A549 treated with DMSO at 1 μM for 4 hours (cell line): ENCODE measurements around the gene HTD2. TPM values are rescaled to one million over a fixed set of nuclear protein-coding genes. Genes with fewer than 3 reads are reported as not detected.

ENCODE experiments used
- total RNA-seq: library from RNA; stranded (reverse); fragments of 200-300 nt; extraction: Qiagen RNA extraction; gene quantifications from 5 replicates; pipeline ENCODE4 v1.2.3, GENCODE V29; 2022; ENCODE audit warnings: low read depth

Gene HTD2
- total RNA-seq = 6.2 to 8.9 TPM (median 6.6 TPM) in 5 replicates

DNA sequence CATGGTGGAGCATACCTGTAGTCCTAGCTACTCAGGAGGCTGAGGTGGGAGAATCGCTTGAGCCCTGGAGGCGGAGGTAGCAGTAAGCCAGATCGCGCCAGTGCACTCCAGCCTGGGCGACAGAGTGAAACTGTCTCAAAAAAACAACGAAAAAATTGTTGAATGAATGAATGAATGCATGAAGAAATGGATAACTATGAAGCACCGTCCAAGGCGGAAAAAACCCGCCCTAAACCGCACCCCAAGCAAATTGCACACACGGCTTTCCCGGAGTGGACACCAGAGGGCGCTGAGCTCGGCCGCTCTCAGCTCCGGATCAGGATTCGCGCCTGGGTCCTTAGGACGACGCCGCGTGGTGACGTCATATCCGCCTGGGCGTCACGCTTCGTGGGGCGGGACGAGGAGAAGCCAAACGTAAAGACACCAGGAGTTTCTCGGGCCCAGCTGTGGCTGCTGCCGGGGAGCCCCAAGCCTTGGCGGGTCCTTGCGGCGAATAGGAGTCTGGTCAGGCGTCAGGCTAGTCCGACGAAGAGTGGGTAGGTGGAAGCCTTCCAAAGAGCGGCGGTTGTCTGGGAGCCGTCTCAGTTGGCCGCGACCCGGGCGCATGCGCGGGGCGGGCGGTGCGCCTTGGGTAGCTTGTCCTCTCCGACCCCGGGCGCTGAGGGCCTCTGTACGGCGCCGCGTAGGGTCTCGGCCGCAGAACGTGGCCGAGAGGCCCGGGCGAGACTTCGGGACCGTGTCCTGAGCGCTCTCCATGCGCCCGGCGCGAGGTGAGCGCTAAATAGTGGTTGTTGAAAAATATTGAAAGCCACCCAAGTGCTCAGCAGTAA lies at the start of gene HTD2, which contains the start of gene RPP14:
HTD2 (plus strand) TSS at position 639 of the 830 bp plus-strand sequence. CDS start 11,094 bp downstream, outside the sequence.
RPP14 (plus strand) TSS at position 364 of the 830 bp plus-strand sequence. CDS start 4,085 bp downstream, outside the sequence.

DNA sequence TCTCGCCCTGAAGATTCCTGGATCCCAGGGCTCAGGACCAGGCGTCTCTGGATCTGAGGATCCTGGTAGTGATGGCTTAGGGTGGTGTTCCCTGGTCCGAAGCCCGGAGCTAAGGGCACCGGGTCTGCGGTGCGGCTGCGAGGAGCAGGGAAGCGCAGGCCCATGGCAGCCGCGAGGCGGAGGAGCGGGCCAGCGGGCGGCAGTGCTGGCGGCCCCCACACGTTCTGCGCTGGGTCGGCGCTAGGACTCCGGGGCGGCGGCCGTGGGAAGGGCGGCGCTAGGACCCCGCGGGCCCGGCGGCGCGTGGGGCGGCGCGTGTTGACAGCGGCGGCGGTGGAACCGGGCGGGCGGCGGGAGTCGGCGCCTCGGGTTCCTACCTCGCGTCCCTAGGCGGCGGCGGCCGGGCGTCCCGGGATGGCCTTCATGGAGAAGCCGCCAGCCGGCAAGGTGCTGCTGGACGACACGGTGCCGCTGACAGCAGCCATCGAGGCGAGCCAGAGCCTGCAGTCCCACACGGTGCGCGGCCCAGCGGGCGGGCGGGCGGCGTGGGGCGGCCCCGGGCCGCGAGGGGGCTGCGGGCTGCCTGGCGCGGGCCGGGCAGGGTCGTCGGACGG lies 26.4 kb downstream of the HTD2 start, which contains the start of gene PXK:
PXK (plus strand) TSS at position 318 of the 614 bp plus-strand sequence; CDS start at position 415, 97 bp downstream.

Other genes starting within 250 kb of the HTD2 start
- gene DNASE1L3, start 95.5 kb upstream of the HTD2 start, total RNA-seq = 0.11 to 0.29 TPM (median 0.21 TPM) in 3 of 5 replicates, not detected in the others
- 10.8 to 14.1 TPM (median 13.5 TPM) in 5 replicates for gene ABHD6, start 68.7 kb upstream of the HTD2 start, total RNA-seq
- gene RPP14, start 275 bp upstream of the HTD2 start, total RNA-seq = 11.5 to 21.2 TPM (median 11.8 TPM) in 5 replicates
- 5.4 to 7.8 TPM (median 6.3 TPM) in 5 replicates for gene PXK, start 26.4 kb downstream of the HTD2 start, total RNA-seq
- 57.9 to 68.2 TPM (median 64.1 TPM) in 5 replicates for gene PDHB, start 127.3 kb downstream of the HTD2 start, total RNA-seq
- 7.0 to 10.1 TPM (median 10.0 TPM) in 5 replicates for gene KCTD6, start 185.6 kb downstream of the HTD2 start, total RNA-seq
- 7.8 to 11.7 TPM (median 10.8 TPM) in 5 replicates for gene ACOX2, start 230.7 kb downstream of the HTD2 start, total RNA-seq